Effector memory CD4-positive, alpha-beta T cell (primary cell): ENCODE data around the gene BCCIP.

Experiments
- DNase-seq, 3 donors: peaks; one replicate each; pipeline ENCODE4 v3.0.0-alpha.2; 2020
- H3K27ac ChIP-seq: 2 replicates; pipeline ENCODE4 v1.7.0; 2013; ENCODE audit warnings: mild to moderate bottlenecking, low read length, moderate library complexity; ENCODE audit not compliant: insufficient read depth, poor library complexity, severe bottlenecking
- H3K27me3 ChIP-seq: replicated peaks from 2 replicates; pipeline ENCODE4 v1.7.0; 2013; ENCODE audit warnings: mild to moderate bottlenecking, low read length; ENCODE audit not compliant: insufficient read depth, control insufficient read depth, poor library complexity, severe bottlenecking
- H3K36me3 ChIP-seq: 2 replicates; pipeline ENCODE4 v1.7.0; 2013; ENCODE audit warnings: mild to moderate bottlenecking, low read length, moderate library complexity; ENCODE audit not compliant: control insufficient read depth, insufficient read depth
- H3K4me1 ChIP-seq: 2 replicates; pipeline ENCODE4 v1.7.0; 2013; ENCODE audit warnings: low read length, mild to moderate bottlenecking; ENCODE audit not compliant: control insufficient read depth, insufficient read depth, poor library complexity, severe bottlenecking
- H3K4me3 ChIP-seq: 2 replicates; pipeline ENCODE4 v1.7.0; 2013; ENCODE audit warnings: low read length, low read depth, mild to moderate bottlenecking; ENCODE audit not compliant: insufficient read depth, poor library complexity, severe bottlenecking
- H3K9me3 ChIP-seq: 2 replicates; pipeline ENCODE4 v1.7.0; 2013; ENCODE audit warnings: mild to moderate bottlenecking, low read length, moderate library complexity; ENCODE audit not compliant: control insufficient read depth

BCCIP gene

DNA sequence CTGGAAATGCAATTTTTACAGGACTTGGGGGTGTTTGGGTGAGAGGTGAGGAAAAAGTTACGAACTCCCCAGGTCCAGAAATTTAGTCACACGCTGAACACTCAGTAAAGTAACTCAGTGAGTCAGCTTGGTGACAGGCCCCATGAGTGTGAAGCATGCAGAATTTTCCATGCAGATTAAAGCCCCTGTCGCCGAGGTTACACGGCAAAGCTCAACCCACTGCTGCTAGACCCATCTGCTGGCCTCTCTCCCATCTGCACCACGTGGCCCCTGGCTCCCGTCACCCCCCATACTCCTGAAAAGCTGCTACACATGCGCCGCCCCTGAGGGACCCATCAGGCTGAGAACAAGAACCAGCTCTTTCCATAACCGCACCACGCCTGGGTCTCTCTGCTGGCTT is 40.7 kb upstream of the BCCIP start:
- Histone ChIP-seq H3K27ac (no peak overlapping the region), H3K9me3 (no peaks in the 10 kb centered on the region), H3K27me3 (no peaks in the 10 kb centered on the region), H3K4me3 (no peak overlapping the region), H3K4me1 (no peaks in the 10 kb centered on the region), H3K36me3 (no peaks in the 10 kb centered on the region)
- DNase-seq, result no peak

DNA sequence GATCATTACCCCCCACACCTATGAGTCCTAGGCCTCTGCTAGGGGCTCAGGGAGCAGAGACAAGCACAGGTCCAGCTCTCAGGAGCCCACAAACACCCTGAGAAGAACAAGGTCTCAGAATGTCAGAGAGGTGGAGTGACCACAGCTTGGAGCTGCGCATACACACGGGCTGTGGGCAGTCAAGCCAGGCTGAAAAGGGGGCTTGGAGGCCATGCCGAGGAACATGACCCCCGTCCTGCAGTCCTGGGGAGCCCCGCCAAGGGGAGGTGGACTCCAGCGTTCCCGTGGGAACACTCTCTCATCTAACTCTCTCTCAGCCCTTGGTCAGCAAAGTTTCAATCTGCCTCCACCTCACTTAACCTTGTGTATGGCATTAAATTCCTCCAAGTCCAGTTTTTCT is 39.9 kb upstream of the BCCIP start:
- Histone ChIP-seq H3K27ac (no peak overlapping the region), H3K36me3 (no peaks in the 10 kb centered on the region), H3K4me1 (peaks cover 7% of the 10 kb centered on the region), H3K9me3 (no peaks in the 10 kb centered on the region), H3K27me3 (no peaks in the 10 kb centered on the region), H3K4me3 (no peak overlapping the region)
- no peak for DNase-seq

DNA sequence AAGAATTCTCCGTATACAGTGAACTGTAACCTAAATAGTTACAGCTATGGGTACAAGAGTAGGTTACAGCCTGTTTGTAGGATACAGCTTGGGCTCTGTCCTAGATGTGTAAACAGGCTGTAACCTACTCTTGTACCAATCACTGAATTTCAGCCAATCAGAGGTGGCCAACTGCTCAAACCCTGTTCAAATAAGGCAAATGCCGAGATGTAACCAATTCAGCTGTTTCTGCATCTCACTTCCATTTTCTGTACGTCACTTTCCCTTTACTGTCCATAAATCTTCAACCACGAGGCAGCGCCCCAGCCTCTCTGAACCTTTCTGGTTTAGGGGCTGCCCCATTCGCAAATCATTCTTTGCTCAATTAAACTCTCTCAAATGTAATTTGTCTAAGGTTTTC is 39.4 kb upstream of the BCCIP start:
- no peaks in the 10 kb centered on the region for H3K9me3 ChIP-seq
- no peak overlapping the region for H3K4me3 ChIP-seq
- H3K27me3 ChIP-seq, result no peaks in the 10 kb centered on the region
- no peaks in the 10 kb centered on the region for H3K36me3 ChIP-seq
- no peak overlapping the region for H3K27ac ChIP-seq
- peaks cover 9% of the 10 kb centered on the region for H3K4me1 ChIP-seq
- no peak for DNase-seq

DNA sequence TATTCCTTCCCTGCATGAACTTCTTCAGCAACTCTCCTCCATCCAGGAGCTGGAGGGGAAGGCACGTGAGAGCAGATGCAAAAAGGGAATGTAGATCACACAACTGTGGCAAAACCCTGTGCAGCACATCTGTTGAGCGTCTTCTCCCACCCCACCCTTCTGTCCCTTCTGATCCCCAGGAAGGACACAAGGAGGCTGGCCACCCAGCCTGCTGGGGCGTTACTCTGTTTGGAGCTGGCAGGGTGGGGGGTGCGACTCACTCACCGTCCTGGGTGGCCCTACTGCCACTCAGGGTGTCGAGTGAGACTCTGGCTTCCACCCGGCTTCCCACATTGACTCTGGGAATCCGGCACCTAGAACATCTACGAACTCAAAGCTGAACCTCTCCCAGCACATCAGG is 37.6 kb upstream of the BCCIP start:
- H3K4me1 ChIP-seq, result peaks cover 9% of the 10 kb centered on the region
- no peaks in the 10 kb centered on the region for H3K27me3 ChIP-seq
- no peak for DNase-seq
- no peaks in the 10 kb centered on the region for H3K9me3 ChIP-seq
- no peak overlapping the region for H3K27ac ChIP-seq
- peaks cover 5% of the 10 kb centered on the region for H3K36me3 ChIP-seq
- H3K4me3 ChIP-seq, result no peak overlapping the region

DNA sequence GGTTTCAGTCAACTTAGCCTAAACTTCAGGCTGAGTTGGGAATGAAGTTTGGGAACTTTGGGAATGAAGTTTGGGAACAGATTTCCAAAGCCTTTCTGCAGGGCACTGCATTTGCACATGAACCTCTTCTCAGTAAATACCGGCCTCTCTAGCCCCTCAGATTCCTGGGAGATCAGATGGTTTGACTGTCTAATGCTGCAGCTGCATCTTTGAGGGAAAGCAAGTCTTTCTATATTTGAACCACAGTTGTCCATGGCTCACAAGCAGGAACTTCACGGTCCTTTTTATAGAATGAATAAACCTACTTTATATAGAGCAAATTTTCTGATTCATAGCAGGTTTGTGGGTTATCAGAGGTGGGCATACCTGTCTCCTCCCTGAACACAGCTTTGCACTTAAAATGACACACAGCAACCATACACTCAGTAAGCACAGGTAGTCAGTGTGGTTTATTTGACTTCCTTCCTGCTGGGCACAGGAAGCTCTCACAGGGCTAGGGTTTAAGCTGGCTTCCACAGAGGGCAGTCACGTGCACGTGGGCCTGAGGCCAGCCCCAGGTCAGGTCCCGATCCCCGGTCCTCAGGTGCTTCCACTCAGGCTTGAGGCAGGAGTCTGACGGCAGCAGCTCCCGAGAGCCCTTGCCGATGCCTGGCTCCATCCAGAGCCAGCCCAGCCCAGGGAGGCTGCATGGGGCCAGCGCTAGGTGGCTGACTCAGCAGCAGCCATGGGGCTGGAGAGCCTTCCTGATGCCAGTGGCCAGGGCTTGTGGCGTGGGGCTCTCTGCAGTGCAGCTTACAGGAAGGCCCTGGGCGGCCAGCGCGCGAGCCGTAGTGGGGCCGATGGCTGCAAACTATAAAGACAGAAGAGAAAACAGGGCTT is 35.0 kb upstream of the BCCIP start:
- peaks cover 13% of the 10 kb centered on the region for H3K36me3 ChIP-seq
- no peak overlapping the region for H3K4me3 ChIP-seq
- DNase-seq, result no peak
- no peaks in the 10 kb centered on the region for H3K27me3 ChIP-seq
- H3K4me1 ChIP-seq, result peaks cover 9% of the 10 kb centered on the region
- H3K27ac ChIP-seq, result peak overlapping the region; percentile 13
- H3K9me3 ChIP-seq, result no peaks in the 10 kb centered on the region

DNA sequence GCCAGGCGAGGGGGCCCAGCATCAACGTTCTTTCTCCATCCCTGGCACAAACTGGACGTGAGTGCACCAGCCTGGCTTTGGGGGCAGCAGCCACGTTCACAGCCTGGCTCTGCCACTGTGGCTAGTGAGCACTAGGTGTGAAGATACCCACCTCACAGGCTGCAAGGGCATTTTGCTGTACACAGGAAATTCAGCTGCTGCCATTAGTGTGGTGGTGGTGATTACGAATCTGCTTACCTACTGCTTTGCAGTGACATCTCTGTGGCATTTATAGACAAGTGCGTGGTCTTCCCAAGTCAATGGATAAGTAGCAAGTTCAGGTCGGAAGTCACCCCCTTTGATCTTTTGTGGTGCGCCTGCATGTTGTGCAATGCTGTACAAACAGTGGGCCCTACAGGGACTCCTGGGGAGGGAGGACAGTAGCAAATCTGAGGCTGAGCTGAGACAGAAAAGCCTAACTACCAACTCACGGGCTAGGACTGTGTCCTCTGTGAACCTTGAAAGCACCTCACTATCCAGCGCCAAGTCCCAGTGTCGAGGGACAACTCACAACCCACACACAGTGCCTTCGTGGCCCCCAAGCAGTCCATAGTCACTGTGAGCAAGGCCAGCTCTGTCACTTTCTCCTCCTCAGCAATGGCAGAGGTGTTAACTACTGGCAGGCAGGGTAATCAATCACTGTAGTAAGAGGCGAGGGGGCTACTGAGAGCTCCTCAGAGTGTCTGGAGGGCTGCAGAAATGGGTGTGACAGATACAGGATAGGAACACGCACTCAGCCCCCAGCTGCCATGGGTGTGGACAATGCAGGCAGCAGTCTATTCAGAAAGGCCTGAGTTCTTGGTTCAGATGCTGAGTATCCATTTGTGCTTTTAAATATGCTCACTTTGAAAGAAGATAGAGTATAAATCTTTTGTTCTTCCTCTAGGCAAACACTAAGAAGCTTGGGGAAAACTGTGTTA is 30.7 kb upstream of the BCCIP start:
- no peak overlapping the region for H3K27ac ChIP-seq
- H3K36me3 ChIP-seq, result peaks cover 30% of the 10 kb centered on the region

DNA sequence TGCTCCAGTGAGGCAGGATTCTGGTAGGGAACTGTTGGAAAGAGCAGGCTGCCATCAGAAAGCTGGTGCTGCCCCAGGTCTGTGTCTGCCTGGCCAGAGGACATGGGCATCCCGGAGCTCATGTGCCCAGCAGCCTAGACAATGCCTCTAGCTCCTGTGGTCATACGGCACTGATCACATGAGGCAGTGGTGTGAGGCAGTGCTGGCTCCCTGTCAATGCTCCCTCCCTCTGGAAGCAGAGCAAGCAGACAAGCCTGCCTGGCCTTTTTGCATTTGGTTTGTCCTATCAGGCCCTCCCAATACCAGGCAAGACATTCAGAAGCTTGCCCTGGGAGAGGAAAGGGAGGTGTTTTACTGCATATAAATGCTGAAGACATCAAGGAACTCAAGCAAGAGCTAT is 28.2 kb upstream of the BCCIP start:
- peaks cover 33% of the 10 kb centered on the region for H3K36me3 ChIP-seq

More for the DNA sequence above, 30.7 kb upstream of the BCCIP start:
- peaks cover 9% of the 10 kb centered on the region for H3K4me1 ChIP-seq
- no peaks in the 10 kb centered on the region for H3K27me3 ChIP-seq
- no peak for DNase-seq
- no peak overlapping the region for H3K4me3 ChIP-seq
- no peaks in the 10 kb centered on the region for H3K9me3 ChIP-seq

DNA sequence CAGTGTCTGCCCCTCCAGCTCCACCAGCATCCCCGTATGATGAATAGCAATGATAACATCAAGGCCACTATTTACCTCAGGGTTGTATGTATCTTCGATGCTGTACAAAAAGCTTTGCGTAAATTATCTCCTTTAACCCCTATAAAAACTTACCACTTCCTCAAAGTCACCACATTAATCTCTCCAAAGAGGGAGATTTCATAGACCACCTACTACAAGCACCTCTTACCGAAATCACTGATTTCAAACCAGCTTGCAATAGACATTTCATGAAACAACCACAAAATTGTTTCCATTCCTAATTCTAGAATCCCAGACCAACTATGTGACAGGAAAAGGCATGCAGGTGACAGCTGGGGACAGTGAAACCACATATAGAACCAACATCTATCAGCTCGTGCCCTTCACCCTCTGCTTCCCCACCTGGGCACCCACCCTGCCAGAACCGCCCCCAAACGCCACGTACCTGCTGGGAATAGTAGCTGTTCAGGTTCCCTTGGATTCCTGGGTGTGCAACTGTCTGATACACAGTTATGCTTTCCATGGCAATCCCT is 27.6 kb upstream of the BCCIP start:
- Histone ChIP-seq H3K4me3 (no peak overlapping the region), H3K36me3 (peaks cover 33% of the 10 kb centered on the region), H3K4me1 (no peaks in the 10 kb centered on the region), H3K27me3 (no peaks in the 10 kb centered on the region), H3K27ac (no peak overlapping the region), H3K9me3 (no peaks in the 10 kb centered on the region)
- no peak for DNase-seq

More for the DNA sequence above, 28.2 kb upstream of the BCCIP start:
- H3K4me3 ChIP-seq, result no peak overlapping the region
- H3K4me1 ChIP-seq, result no peaks in the 10 kb centered on the region
- H3K9me3 ChIP-seq, result no peaks in the 10 kb centered on the region
- H3K27me3 ChIP-seq, result no peaks in the 10 kb centered on the region
- no peak overlapping the region for H3K27ac ChIP-seq
- no peak for DNase-seq

DNA sequence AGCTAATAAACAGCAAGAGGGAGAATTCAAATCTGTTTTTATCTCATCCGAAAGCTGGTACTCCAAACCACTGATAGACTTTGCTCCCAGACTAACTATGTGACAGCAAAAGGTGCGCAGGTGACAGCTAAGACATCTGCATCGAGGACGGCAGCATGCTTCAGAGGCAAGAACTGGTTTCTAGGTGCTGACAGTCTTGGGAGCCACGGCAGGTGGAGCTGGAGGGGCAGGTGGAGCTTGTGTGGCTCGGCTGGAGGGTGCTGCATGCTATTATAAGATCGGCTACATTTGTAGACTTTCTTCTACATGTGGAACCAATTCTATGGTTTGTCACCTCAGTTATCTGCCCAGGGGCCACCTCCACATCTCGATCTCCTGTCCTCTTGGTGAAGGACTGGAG is 25.9 kb upstream of the BCCIP start:
- DNase-seq, result no peak
- Histone ChIP-seq H3K9me3 (no peaks in the 10 kb centered on the region), H3K4me1 (no peaks in the 10 kb centered on the region), H3K36me3 (peaks cover 33% of the 10 kb centered on the region), H3K27me3 (no peaks in the 10 kb centered on the region), H3K27ac (no peak overlapping the region), H3K4me3 (no peak overlapping the region)
